Measurements from ENCODE around the gene TBX21.

- TF ChIP-seq CTCF (conservative IDR thresholded peaks at IDR 0.05; ENCODE audit: low read depth, low read length) (no peak), EZH2 (IDR thresholded peaks at IDR 0.05; ENCODE audit: low read length, unreplicated experiment) (no peak)
Measured at GRCh38 chr17:47708864-47709541, 24.0 kb upstream of the TBX21 start.
